HG03469 (cell line): ENCODE results near the gene WRAP73.
A peak's percentile ranks its signal among the peaks of the same experiment; 100 is the strongest.

ENCODE experiments used
- ATAC-seq: cut with Tn5 transposase; IDR thresholded peaks from one replicate; pipeline ENCODE4 v1.9.1; 2021; ENCODE audit warnings: mild to moderate bottlenecking, moderate library complexity, moderate number of reproducible peaks; ENCODE audit not compliant: unreplicated experiment

The WRAP73 gene

DNA sequence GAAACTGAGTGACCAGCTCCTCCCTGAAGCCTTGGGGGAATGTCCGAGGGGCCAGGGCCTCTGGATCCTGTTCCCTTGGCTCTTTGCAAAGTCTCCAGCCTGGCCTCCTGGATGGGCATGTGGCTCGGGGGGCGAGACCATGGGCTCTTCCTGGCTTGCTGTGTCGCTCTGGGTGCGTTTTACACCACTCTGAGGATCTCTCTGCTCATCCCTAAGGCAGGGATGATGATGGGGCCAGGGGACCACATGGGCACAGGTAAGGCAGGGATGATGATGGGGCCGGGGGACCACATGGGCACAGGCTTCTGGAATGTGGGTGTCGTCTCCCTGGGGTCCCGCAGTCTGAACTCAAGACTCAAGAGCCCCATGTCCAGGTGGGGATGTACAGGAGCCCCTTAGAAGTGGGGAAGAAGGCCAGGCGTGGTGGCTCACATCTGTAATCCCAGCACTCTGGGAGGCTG is 20.1 kb upstream of the WRAP73 start:
- no peak for ATAC-seq

DNA sequence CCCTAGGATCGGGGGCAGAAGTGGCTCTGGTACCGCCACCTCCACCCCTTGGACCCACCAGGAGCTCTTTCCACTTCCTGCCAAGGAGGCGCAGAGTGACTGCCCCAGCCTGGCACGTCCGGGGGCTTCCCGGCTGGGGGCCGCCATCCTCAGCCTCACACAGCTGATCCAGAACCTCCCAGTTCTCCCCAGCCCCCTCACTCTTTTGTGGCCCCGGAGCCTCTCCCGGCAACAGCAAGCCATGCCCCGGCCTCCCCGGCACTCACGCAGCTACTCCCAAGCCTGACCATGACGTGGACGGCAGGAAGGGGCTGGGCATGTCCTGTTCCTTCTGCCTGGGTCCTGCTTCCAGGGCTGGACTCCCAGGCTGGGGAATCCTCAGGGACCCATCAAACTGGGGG is 19.5 kb upstream of the WRAP73 start:
- no peak for ATAC-seq

DNA sequence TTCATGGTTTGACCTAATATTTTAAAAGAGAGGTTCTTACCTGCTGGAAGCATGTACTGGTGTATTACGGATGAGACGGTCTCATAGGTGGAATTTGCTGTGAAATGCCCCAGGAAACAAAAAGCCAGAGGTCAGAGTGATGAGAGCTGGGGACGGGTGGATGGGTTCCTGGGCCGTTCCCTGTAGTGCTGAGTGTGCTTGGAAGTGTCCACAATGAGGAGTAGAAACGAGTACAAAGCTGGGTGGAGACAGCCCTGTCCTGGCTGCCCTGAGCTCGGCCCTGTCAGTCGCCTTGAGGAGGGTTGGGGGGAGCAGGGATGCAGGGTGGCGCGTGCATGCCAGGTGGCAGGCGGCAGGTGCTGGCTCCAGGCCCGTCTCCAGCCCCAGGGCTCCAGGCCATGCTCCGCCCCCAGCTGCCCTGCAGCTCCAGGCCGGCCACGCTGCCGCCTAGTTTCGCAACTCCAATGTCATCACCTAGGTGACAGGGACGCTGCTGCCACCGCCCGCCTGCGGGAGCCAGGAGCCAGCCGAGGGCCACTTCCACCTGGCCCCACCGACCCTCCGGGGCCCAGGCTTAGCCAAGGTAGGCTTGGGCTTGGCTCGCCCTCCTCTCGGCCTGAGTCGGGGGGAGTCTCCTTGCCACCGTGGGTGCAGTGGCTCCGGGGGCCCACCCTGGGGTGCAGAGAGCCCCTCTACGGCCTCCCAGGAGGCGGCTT is 18.8 kb upstream of the WRAP73 start:
- ATAC-seq, result no peak

DNA sequence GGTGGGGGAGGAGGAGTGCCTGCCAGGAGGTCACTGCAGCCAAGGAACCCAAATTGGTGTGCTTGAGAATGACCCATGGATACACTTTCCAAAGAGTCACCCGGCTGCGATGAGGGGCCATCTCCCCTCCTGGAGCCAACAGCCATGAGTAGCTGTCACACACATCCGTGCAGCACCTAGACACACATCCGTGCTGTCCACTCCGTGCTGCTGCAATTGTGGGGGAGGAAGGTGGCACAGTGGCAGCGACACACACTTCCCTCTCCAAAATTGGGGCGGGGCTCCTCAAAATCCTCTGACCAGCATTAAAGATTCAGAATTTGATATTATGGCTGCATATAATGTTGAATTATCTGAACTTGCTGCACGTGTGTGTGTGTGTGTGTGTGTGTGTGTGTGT is 18.2 kb upstream of the WRAP73 start:
- ATAC-seq, result no peak

DNA sequence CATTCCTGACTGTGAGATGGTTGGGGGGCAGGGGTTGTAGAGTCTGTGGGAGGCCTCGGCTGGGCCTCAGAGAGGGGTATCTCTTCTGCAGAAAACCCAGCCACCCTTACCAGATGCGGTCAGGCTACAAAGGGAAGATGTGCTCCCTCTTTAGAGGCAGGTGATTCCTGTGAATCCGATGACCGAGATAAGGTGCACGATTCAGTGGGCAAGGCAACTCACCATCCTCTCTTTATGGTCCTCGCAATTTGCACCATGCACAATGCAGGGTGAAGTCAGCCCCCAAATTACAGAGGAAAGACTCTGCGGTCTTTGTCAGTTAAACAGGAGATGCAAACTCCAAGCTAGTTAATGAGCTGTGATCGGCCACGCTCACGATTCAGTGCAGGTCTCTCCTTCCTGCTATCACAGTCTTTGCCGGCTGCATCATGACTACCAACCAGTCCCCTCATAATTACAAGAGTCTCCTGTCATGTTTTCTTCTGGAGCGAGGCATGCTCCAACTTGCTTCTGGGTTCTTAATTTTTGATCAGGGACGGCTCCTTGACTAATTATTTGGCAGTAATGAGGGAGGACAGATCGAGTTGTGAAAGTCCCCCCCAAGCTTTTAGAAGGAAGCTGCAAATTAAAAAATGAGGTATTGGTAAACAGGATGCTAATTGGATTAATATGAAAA is 14.9 kb upstream of the WRAP73 start:
- no peak for ATAC-seq

DNA sequence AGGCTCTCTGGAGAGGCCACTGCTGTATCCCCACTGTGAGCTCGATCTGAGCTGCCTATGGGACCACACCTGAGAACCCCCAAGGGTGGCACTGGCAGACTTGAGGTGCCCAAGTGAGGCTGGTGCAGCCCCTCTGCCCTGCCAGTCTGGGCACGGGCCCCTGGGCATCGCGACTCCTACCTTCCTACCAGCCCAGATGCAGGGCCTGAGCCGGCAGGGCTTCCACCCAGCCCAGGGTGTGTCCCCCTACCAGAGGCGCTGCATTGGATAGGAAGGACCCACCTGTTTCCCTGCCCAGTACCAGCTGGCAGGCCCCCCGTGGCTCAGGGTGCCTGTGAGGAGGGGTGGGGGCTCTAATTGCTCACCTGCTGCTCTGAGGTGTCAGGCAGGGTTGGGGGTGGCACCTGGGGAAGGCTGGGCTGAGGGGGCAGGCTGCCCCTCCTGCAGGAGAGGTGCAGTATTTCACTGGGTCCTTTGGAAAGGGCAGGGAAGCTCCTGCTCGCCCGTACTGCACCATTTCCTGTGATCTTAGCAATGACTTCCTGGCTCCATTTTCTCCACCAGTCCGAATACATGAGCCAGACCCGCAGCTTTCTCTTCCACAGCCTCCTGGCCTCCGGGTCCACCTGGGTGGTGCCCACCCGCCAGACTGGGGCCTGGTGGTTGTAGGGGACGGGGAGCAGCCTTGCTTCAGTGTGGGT is 14.2 kb upstream of the WRAP73 start:
- ATAC-seq, result no peak

DNA sequence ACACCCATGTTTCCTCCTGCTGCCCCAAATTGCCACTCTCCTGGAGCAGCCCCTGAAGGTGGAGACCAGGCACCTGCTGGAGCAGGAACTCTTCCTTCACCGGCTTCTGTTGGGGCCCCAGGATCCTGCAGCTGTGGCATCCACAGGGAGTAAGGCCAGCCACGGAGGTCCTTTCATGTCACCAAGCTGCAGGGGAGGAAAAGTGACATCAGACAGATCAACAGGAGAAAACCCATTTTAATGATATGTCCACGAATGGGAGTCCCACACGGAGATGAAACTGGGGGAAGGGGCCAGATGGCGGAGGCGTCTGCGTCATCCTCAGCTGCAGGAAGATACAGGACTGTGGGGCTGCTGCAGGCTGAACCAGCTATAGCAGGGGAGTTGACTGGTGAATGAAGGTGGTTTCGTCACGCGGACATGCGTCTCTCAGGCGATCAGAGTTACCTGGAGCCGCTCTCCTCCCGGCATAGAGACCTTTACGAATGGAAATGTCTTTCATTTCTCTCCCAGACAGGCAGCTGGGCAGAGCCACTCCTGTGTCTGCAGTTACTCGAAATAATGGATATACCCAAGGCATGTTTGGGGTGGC is 12.3 kb upstream of the WRAP73 start:
- no peak for ATAC-seq

DNA sequence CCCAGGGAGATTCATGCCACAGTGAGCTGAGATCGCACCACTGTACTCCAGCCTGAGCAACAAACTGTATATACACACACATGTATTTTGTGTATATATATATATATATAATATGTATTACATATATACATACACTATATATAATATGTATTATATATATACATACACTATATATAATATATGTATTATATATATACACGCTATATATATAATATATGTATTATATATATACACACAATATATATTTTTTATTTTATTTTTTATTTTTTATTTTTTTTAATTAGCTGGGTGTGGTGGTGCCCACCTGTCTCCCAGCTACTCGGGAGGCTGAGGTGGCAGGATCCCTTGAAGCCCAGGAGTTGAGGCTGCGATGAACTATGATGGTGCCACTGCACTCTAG is 11.7 kb upstream of the WRAP73 start:
- ATAC-seq, result no peak

DNA sequence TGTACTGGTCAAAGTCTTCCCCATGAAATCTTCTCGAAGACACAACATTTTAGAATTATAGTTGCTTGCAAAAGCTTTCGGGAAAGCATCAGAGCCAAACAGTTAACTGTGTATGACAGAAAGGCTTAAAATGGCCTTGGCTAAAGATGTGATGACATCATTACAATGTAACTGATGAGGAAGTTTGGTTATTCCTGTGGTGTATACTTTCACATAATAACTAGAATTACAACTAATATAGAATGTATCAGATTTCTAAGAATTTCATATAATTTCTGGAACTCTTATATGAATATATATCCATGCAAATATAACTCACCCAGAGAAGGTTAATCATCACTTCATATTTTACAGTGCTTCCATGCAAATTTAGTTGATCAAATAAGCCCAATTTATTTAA is 10.8 kb upstream of the WRAP73 start:
- no peak for ATAC-seq

DNA sequence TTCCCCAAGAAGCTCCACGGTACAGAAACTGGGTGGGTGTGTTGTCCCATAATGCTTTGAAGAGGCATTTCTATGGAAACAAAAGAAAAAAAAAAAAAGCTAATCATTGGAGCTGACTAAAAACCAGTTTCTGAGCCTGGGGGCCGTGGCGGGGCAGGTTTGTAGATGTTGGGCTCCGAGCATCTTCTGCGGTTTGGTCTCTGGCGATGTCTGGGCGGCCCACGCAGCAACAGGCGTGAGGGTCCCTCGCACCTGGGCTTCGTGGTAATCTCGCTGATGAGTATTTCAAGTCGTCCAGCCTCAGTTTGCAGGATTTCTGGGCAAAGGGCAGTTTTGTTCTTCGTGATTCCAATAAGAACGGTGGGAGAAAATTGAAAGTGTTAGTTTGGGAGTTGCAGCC is 9.2 kb upstream of the WRAP73 start:
- ATAC-seq, result no peak

DNA sequence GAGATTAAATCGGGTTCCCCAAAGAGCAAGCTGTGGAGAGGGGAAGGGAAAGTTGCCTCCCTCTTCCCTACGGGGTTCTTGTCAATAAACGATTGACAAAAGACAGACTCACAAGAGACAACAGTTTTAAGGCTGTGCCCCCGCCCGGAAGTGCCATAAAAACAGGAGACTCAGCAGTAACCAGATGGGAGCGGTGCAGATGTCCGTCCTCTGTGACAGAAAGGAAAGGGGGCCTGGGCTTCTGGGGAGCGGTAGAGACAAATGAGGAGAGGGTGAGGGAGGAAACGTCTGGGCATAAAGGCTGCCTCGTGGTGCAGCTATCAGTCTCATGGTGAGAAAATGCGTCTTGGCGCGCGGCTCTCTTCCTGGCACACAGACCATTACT is 8.3 kb upstream of the WRAP73 start:
- no peak for ATAC-seq

DNA sequence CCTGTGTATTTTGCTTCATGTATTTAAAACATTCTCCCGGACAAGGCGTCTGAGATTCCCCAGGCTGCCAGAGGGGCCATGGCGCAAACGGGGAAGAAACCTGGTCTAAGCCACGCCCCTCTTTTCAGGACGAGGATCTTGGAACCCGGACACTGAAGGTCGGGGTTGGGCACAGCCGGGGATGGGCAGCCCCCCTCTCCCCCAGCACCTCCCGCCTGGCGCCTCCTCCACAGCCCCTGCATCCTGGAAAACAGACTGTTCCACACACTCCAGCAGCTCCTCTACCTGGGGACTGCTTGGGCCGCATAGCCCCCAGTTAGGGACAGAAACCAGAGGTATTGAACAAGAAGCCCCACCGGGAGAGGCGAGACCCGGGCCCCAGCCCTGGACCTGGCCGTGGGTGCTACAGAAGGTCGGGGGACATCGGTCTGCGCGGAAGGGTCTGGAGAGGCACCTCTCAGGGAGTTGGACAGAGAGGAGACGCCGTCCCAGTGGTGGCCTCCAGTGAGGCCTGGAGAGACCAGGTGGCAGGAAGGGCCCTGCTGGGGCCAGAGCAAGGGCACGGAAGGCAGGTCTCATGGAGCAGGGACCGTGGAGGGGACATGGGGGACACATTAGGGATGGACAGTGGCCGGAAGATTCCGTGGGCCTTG is 7.8 kb upstream of the WRAP73 start:
- ATAC-seq, result no peak

DNA sequence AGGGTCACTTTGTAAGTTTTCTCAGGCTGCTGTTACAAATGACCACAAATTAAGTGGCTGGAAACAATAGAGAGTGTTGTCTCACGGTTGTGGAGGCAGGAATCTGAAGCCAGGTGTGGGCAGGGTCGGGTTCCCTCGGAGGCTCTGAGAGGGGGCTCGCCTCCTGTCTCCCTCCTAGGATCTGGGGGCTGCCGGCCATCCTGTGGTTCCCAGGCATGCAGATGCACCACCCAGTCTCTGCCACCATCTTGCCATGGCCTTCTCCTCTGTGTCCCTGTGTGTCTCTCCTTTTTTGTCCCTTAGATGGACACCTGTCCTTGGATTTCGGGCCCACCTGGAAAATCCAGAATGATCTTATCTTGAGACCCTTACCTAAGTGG is 7.2 kb upstream of the WRAP73 start:
- peak; percentile 3 for ATAC-seq

DNA sequence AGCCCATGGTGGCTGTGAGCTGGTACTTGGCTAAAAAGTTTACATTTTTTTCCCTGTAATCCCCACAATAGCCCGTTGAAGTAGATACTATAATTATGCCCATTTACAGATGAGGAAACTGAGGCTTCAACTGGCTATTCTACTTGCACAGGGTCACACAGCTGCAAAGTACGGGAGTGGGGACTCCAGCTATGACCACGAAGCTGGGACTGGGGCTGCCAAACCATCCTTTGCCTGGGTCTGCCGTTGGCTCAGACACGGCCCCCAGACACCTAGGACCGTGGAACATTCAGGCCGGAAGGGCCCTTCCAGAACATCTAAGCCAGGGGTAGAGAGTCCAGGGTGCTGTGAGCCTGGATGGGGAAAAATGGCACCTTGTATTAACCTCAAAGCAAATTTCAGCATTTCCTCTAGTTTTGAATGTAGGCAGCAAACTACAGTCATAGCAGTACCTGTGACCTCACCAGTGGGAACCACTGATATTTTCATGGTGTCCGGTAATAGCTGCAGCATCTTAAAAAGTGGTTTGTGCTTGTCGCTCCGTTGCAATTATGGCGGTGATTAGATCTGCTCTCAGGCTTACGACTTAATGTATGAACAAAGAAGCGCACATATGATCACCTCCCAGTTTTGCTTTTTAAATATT is 6.7 kb upstream of the WRAP73 start:
- ATAC-seq, result peak; percentile 46

DNA sequence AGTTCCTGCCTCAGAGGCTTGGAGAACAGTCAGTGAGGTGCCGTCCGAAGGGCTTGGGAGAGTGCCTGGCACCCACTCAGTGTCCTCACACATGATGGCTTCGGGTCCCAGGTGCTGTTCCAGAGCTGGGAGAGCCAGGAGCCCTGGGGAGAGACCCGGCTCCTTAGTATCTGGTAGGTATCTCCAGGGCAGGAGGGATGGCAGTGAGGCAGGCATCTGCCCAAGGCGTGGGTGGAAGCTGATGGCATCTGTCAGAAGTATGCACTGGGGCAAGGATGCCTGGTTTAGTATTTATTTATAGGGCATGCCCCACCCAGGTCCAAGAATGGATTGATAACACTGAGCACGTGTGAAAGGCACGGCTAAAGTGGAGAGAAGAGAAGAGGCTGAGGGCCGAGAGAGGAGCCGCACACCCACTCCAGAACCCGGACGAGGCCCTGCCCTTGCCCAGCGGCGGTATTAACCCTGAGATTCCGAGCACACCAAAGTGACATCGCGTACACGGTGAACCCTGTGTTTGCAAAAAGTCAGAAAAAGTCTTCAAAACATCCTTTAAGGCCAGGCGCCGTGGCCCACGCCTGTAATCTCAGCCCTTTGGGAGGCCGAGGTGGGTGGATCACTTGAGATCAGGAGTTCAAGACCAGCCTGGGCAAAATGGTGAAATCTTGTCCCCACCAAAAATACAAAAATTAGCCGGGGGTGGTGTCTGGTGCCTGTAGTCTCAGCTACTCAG is 4.8 kb upstream of the WRAP73 start:
- ATAC-seq, result no peak

DNA sequence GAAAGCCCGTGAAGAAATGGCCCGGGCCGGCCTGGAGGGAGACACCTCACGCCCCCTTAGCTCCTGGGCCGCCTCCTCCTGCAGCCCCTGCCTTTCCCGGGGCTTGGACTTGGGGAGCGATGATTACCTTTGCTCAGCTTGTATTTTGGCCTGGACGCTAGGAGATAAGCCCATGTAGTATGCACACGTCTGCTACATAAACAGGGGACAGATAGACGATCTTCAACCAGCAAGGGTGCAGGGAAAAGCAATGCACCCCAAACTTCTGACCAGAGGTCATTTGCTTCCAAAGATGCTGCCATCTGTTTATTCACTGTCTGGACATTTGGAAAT is 3.3 kb upstream of the WRAP73 start:
- ATAC-seq, result no peak

DNA sequence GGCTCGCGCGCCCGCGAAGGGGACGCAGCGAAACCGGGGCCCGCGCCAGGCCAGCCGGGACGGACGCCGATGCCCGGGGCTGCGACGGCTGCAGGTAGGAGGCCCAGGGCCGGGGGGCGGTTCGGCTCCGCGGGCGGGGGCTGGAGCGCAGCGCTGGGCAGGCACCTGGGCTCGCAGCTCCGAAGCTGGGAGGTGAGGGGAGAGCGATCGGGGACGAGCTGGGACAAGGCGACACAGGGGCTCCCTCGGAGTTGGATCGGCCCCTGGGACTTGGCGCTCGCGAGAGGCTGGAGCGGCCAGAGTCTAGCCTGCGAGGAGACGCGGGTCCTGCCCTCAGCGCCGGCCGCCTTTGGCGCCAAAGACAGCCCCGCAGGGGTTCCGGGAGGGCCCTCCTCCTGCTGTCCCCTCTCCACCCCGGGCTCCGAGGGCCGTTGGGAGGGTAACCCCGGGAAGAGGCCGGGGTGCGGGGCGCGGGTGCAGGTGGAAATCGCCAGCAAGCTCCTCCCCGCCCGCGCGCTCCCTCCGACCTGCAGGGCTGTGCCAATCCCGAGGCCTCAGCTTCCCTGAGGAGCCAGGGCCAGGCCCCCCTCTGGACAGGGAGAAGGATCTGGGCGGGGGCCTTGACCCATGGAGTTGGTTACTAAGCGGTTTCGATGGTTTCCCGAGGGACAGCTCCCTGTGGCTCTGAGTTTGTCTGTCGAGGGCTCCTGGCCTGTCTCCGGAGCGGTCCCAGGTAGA is 2.8 kb upstream of the WRAP73 start:
- no peak for ATAC-seq

DNA sequence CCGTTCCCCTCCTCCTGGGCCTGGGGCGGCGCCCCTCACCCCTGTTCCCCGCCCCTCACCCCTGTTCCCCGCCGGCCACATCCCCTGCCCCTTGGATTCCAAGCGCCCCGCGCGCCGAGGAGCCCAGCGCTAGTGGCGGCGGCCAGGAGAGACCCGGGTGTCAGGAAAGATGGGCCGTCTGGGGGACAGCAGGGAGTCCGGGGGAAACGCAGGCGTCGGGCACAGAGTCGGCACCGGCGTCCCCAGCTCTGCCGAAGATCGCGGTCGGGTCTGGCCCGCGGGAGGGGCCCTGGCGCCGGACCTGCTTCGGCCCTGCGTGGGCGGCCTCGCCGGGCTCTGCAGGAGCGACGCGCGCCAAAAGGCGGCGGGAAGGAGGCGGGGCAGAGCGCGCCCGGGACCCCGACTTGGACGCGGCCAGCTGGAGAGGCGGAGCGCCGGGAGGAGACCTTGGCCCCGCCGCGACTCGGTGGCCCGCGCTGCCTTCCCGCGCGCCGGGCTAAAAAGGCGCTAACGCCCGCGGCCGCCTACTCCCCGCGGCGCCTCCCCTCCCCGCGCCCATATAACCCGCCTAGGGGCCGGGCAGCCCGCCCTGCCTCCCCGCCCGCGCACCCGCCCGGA is 2.1 kb upstream of the WRAP73 start, which contains the start of gene TP73:
TSS of gene TP73 (plus strand) at position 587 of the 618 bp plus-strand sequence. CDS start 29,850 bp downstream, outside the sequence.
- ATAC-seq, result no peak
